Fibroblast of peridontal ligament (primary cell): ENCODE data around the gene BRPF1.
A peak's percentile ranks its signal among the peaks of the same experiment; 100 is the strongest.

Source experiments
- DNase-seq: peaks from one replicate; pipeline ENCODE4 v3.0.0-alpha.2; 2010; ENCODE audit errors: extremely low read depth

The BRPF1 gene

GRCh38 chr3:9731206-9732079 is at the start of gene BRPF1:
TSS of gene BRPF1 (plus strand) at chr3:9731735. CDS start at chr3:9734141, 2,406 bp downstream.
- peak; percentile 98 for DNase-seq

DNA sequence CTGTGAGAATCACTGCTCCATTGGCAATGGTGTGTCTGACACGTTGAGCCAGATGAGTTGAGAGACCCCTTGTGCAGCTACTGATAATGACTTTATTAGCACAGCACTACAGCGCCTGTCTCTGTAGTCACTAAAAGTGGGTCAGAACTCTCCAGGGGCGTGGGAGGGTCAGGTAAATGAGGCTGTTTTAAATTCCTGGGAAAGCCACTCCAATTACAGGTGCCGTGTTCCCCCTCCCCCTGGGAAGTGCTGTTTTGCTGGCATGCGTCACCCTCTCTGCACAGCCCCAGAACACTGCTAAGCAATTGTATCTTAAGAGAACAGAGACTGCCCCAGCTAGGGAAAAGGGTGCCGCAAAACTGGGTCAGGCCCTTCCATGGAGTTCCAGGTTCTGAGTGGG is 49.4 kb upstream of the BRPF1 start:
- DNase-seq: no peak

DNA sequence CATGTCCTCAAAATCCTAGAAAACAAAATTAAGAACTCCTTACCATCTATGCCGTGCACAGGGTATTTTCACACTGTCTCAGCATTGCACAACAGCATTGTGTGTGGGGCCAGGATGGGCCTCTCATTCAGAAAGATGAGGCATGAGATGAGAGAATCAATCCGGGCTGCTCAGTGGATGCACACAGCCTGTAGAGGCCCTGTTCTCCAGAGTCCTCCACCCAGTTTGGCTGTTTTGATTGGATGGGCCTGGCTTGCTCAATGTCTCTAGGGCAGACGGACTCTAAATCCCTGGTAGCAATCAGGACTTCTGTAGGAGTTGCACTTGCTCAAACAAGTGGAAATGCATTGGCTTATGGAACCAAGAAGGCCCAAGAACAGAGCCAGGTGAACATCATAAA is 48.1 kb upstream of the BRPF1 start:
- DNase-seq: no peak

GRCh38 chr3:9685216-9686049 is 46.1 kb upstream of the BRPF1 start:
- no peak for DNase-seq

GRCh38 chr3:9686050-9686550 is 45.4 kb upstream of the BRPF1 start:
- DNase-seq: no peak

DNA sequence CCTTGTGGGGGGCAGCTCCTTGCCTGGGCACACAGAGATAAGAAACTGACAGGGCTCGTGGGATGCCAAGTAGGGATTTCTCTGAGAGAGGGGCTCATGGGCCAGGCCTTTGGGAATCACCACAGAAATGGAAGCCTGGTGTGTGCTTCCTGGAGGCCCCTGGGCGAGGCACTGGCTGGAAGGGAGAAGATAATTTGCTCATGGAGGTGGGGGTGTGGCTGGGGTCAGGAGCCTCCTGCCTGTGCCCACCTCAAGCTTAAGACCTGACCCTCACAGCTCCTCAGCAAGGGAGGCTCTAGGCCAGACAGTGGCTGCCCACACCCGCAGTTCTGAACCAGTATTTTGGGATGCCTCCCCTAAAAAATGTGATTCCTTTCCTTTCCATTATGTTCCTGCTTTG is 44.8 kb upstream of the BRPF1 start:
- no peak for DNase-seq

- DNase-seq: no peak
These were observed 44.0 kb upstream of the BRPF1 start for GRCh38 chr3:9687514-9687913.

DNA sequence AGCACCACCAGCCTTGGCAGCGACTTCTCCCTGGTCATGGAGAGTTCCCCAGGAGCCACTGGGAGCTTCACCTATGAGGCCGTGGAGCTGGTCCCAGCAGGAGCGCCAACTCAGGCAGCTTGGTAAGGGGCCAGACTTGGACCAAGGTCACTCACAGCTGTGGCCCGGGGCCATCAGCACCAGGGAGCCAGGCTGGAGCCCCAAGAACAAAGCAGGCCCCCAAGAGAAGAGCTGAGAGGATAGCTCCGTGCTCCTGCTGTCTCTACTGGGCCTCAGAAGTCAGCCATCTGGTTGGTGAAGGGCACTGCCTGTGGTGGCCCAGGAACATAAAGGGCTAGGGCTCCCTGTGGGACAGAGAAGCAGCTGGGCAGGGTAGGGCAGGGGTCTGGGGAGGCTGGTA is 42.6 kb upstream of the BRPF1 start:
- no peak for DNase-seq

DNA sequence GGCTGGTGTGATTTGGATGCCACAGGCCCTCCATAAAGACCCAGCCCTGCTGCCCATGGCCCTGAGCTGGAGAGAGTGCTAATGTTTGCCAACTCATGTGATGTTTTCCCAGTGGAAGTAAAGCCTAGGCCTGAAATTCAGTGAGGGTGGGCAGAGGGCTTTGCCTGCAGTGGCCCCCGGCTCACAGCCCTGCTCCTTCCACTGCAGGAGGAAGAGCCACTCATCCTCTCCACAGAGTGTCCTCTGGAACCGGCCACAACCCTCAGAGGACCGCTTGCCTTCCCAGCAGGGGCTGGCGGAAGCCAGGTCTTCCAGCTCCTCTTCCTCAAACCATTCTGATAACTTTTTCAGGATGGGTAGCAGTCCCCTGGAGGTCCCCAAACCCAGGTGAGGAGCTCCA is 41.8 kb upstream of the BRPF1 start:
- DNase-seq: no peak

- no peak for DNase-seq
These were observed 40.8 kb upstream of the BRPF1 start for GRCh38 chr3:9690451-9691450.

GRCh38 chr3:9691636-9692035 is 39.9 kb upstream of the BRPF1 start:
- DNase-seq: no peak

DNA sequence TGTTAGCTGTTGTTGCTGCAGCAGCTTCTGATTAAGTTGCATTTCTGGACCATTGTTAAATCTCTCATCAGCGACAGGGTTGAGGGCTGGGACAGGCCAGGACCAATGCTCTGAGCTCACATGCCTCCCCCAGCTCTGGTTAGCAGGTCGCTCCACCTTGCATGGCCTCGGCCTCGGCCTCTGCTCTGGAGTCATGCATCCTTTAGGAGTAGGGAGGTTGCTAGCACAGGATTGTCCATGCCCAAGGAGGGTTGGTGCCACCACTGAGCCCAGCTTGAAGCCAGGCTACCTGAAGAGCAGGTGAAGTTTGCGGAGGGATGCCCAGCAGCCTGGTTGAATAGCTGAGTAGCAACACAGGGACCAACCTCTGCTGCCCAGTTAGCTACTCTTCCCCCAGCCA is 39.1 kb upstream of the BRPF1 start:
- no peak for DNase-seq

- no peak for DNase-seq
These were observed 36.2 kb upstream of the BRPF1 start for GRCh38 chr3:9695345-9695744.

DNA sequence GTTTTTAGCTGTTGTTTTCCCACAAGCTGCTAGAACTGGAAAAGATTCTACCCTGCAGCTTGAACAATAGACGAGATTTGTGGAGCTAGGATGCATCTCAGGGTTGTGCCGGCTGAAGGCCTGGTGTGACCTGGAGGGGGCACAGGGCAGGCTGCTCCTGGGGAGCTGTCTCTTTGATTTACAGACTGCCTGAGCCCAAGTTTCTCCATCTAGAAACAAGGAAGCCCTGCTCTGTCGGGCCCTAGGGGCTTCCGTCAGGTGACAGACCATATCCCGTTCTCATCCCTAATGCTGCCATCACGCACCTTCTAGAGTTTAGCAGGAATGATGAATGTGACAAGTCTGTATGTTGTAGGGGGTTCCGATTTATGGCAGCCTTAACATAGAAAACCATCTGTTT is 35.8 kb upstream of the BRPF1 start:
- DNase-seq: no peak

GRCh38 chr3:9696480-9697220 is 34.9 kb upstream of the BRPF1 start:
- DNase-seq: no peak

GRCh38 chr3:9697892-9698291 is 33.6 kb upstream of the BRPF1 start:
- no peak for DNase-seq

DNA sequence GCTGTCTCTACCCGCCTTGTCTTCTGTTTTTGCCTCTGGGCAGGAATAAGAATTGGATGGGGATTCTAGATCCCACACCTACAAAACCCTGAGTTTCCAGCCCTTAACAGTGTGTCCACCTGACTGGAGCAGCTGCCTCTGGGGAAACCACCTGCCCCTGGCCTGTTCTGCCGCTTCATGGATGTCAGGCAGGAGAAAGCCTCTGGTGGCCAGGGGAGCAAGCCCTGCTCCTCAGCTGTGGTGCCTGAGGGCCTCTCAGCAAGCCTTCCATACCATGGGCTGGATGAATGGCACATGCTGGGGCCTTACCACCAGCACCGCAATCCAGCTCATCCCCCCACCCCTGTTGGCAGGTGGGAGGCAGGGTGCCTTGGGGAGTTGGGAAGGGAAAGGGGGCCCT is 33.2 kb upstream of the BRPF1 start:
- no peak for DNase-seq

DNA sequence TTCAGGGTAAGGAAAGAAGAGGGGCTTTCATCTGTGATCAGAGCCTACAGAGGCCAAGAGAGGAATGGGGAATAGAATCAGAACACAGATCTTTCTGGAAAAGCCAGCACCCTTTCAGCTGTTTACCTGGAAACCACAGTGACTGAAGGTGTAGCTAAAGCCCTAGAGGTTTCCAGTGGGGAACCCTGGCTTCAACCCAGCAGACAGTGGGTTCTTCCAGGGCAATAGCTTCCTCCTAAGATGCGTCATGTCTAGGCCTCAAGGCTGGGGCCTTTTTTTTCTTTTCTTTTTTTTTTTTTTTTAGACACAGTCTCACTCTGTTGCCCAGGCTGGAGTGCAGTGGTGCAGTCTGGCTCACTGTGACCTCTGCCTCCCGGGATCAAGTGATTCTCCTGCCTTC is 31.0 kb upstream of the BRPF1 start:
- no peak for DNase-seq

DNA sequence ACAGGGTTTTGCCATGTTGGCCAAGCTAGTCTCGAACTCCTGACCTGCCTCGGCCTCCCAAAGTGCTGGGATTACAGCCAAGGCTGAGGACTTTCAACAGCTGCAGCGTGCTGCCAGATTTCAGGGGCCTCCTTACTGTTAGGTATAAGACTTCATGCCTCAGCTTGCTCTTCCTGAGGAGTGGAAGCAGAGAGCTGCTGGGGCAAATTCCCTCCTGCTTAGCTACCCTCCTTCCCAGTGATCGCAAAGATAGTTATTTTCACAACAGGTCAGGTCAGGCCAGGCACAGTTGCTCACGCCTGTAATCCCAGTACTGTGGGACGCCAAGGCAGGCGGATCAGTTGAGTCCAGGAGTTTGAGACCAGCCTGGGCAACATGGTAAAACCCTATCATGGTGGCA is 30.5 kb upstream of the BRPF1 start:
- DNase-seq: no peak

DNA sequence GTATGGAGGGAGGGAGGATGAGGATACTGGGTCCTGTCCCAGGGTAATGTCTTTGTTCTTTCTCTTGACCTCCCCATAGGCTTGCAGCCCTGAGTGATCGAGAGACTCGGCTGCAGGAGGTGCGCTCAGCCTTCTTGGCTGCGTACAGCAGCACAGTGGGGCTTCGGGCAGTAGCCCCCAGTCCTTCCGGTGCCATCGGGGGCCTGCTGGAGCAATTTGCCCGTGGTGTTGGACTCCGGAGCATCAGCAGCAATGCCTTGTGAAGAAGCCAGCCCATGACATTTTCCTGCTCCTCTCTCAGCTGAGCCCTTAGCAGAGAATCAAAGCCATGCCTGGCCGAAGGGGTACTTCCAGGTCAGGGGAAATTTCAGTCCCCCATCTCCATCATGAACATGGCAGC is 29.8 kb upstream of the BRPF1 start:
- DNase-seq: no peak

DNA sequence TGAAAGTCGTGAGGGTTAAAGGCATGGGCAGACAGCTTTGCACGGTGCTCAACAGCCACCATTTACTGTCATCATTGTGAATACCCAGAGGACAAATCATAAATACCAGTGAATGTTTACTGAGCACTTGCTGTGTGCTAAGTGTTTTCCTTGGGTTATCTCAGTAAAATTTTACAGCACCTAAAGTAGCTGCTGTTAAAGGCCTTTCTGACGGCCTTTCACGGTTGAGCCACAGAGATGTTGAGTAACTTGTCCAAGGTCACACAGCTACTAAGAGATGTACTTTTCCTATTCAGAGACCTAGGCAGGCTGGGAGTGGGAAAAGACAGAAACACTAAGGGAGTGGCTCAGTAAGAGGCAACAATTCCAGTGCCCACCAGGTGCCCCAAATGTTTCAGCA is 28.3 kb upstream of the BRPF1 start:
- no peak for DNase-seq
